ENCODE data around the gene SGCE.

GRCh38 chr7:94635687-94636086 lies 20.2 kb downstream of the SGCE start:
- TF ChIP-seq ZNF8 (CRISPR knock-in tag; IDR thresholded peaks at IDR 0.05) (no peak), OSR1 (CRISPR knock-in tag; IDR thresholded peaks at IDR 0.05) (no peak), PPARA (CRISPR knock-in tag; IDR thresholded peaks at IDR 0.05; ENCODE audit: borderline replicate concordance) (no peak)
